ENCODE results near the gene VPS11. TPM values are rescaled to one million over a fixed set of nuclear protein-coding genes. Genes with fewer than 3 reads are reported as not detected.

The VPS11 gene
- total and polyA plus RNA-seq, 8 donors, result 14.2 to 47.4 (median 17.2) TPM

- TF ChIP-seq, protein P1, sequence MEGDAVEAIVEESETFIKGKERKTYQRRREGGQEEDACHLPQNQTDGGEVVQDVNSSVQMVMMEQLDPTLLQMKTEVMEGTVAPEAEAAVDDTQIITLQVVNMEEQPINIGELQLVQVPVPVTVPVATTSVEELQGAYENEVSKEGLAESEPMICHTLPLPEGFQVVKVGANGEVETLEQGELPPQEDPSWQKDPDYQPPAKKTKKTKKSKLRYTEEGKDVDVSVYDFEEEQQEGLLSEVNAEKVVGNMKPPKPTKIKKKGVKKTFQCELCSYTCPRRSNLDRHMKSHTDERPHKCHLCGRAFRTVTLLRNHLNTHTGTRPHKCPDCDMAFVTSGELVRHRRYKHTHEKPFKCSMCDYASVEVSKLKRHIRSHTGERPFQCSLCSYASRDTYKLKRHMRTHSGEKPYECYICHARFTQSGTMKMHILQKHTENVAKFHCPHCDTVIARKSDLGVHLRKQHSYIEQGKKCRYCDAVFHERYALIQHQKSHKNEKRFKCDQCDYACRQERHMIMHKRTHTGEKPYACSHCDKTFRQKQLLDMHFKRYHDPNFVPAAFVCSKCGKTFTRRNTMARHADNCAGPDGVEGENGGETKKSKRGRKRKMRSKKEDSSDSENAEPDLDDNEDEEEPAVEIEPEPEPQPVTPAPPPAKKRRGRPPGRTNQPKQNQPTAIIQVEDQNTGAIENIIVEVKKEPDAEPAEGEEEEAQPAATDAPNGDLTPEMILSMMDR (IDR thresholded peaks at IDR 0.05), result no peak
- intact Hi-C loops (cut with DNase I), result no loop called here
- peak overlapping the region in 1 of 4 donors; percentile 96 for H3K27ac ChIP-seq
- H3K9me3 ChIP-seq, result no peaks in the 10 kb centered on the region
- no peaks in the 10 kb centered on the region for H3K27me3 ChIP-seq
- DNase-seq (no peak), ATAC-seq (no peak), FAIRE-seq (no peak)
- peaks cover 6 to 32% (median 18%) of the 10 kb centered on the region in 3 donors for H3K4me1 ChIP-seq
- no peak overlapping the region for H3K4me3 ChIP-seq
- no peaks in the 10 kb centered on the region for H3K36me3 ChIP-seq
- WGBS, 2 donors, result 57 to 61% methylated on average over 4 of the region's 4 CpGs
Observed at GRCh38 chr11:119103793-119104192, 36.2 kb downstream of the VPS11 start.

DNA sequence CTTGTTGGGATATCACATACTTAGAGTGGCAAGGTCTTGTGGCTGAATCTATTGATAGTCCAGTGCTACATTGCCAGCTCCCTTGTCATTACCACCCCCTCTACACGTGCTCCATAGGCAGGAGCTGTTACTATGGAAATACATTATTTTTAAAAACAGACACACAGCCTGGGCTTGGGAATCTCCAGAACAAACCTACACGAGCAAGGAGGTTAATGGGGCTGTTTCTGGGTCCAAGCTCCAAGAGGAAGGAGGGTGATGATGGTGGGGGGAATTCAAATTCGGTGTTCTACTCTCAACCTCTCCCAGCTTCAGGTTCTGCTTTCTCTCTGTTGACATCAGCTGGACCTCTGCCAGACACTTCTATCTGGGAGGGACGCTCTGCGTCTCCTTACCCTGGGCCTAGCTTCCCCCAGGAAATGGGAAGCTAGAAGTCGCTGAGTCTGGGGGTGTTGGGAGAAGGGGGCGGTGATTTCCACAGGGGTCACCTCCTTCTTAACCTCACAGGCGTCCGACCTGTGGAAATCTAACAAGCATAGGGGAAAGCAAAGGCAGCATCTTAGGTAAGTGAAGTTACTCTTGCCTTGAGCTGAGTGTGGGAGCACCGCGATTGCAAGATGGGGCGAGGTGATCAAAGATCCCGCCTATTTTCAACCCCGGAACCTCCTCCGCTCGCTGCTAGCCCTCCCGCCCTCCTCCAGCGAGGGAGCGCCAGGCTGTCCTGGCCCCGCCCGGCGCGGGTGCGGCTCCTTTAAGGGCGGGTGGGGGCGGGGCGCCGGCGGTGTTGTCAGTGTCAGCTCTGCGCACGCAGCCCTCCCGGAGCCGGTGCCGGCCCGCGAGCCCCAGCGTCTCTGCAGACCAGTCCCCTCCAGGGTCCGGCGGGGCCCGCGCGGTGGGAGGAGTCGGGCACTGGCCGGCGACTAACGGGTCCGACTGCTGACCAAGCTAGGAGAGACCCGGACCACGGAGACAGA, 39.2 kb downstream of the VPS11 start, which contains the start of gene C2CD2L:
C2CD2L (plus strand) TSS at position 781 of the 974 bp plus-strand sequence. CDS start 398 bp downstream, outside the sequence.
- Histone ChIP-seq H3K4me1 (peaks cover 3 to 28% (median 7%) of the 10 kb centered on the region in 3 donors), H3K27ac (peak within 1 kb of the TSS; percentile 4 to 69 (median 56)), H3K9me3 (no peaks in the 10 kb centered on the region), H3K27me3 (no peaks in the 10 kb centered on the region), H3K4me3 (peak within 1 kb of the TSS; percentile 69 to 99 (median 88)), H3K36me3 (peaks cover 0 to 9% (median 0%) of the 10 kb centered on the region in 3 donors)
- TF ChIP-seq, protein P1 (IDR thresholded peaks at IDR 0.05), result no peak
- ATAC-seq (peak; percentile 87 to 91 (median 89)), DNase-seq (peak; percentile 84 to 94 (median 90)), FAIRE-seq (no peak)
- intact Hi-C loops (cut with DNase I), result no loop called here
- WGBS, 2 donors, result 1 to 3% methylated on average over 24 to 49 of the region's 49 CpGs

GRCh38 chr11:119107538-119108145, 40.0 kb downstream of the VPS11 start:
- peak in 2 of 6 donors; percentile 69 to 75 for DNase-seq
- H3K4me3 ChIP-seq, result peak overlapping the region; percentile 69 to 99 (median 88)
- H3K27me3 ChIP-seq, result no peaks in the 10 kb centered on the region
- ATAC-seq, result peak; percentile 15 to 57 (median 36)
- intact Hi-C loops (cut with DNase I), result no loop called here
- H3K36me3 ChIP-seq, result peaks cover 0 to 17% (median 2%) of the 10 kb centered on the region in 3 donors
- TF ChIP-seq, protein P1 (IDR thresholded peaks at IDR 0.05), result no peak
- peaks cover 3 to 27% (median 7%) of the 10 kb centered on the region in 3 donors for H3K4me1 ChIP-seq
- H3K9me3 ChIP-seq, result no peaks in the 10 kb centered on the region
- 0% methylated on average over 43 to 65 of the region's 65 CpGs for WGBS, 2 donors
- FAIRE-seq, result no peak
- peak overlapping the region; percentile 4 to 69 (median 56) for H3K27ac ChIP-seq

- peak overlapping the region; percentile 69 to 99 (median 88) for H3K4me3 ChIP-seq
- no peaks in the 10 kb centered on the region for H3K27me3 ChIP-seq
- peak overlapping the region; percentile 4 to 69 (median 56) for H3K27ac ChIP-seq
- intact Hi-C loops (cut with DNase I), result no loop called here
- no peak for FAIRE-seq
- no peaks in the 10 kb centered on the region for H3K9me3 ChIP-seq
- peaks cover 3 to 21% (median 3%) of the 10 kb centered on the region in 3 donors for H3K4me1 ChIP-seq
- TF ChIP-seq, protein P1 (IDR thresholded peaks at IDR 0.05), result no peak
- peak; percentile 49 to 65 (median 61) for ATAC-seq
- WGBS, 2 donors, result 19 to 20% methylated on average over 8 of the region's 8 CpGs
- peak in 2 of 6 donors; percentile 42 to 66 for DNase-seq
- peaks cover 0 to 22% (median 3%) of the 10 kb centered on the region in 3 donors for H3K36me3 ChIP-seq
Observed at GRCh38 chr11:119108146-119108856, 40.7 kb downstream of the VPS11 start.

Measured in pancreas (tissue), 10 donors.